ENCODE data around the gene CENPM.

The CENPM gene

GRCh38 chr22:41947424-41948080 lies 600 bp upstream of the CENPM start:
- DNase-seq (ENCODE audit: low read depth, low spot score), result no peak
- ChIA-PET CTCF (interaction anchor here (0.6 to 9.9 kb wide), 9 partner anchors 9 to 490 kb away, joined by 3 to 387 read pairs (median 5); partner anchors contain the start of genes MEI1 and SEPTIN3), POLR2A (interaction anchor here (0.6 kb wide), 1 partner anchor 428 kb away, joined by 5 read pairs; no protein-coding TSS in a partner anchor)
- peak overlapping the region; percentile 88; the same call in 1 of the 2 replicates for H3K4me3 ChIP-seq (ENCODE audit: low read depth, low read length)
- TF ChIP-seq CTCF (IDR thresholded peaks at IDR 0.05; ENCODE audit: insufficient read depth, low read length, missing control alignments), result no peak

GRCh38 chr22:41943661-41944209 lies 3.2 kb downstream of the CENPM start:
- H3K4me3 ChIP-seq (ENCODE audit: low read depth, low read length), result no peak overlapping the region
- CTCF ChIA-PET, result interaction anchor here (0.8 to 11.2 kb wide), 12 partner anchors 12 to 278 kb away, joined by 3 to 387 read pairs (median 3); partner anchors contain the start of genes MEI1, SNU13 and SREBF2
- POLR2A ChIA-PET, result interaction anchor here (0.6 kb wide), 1 partner anchor 196 kb away, joined by 3 read pairs; no protein-coding TSS in a partner anchor
- no peak for TF ChIP-seq CTCF (IDR thresholded peaks at IDR 0.05; ENCODE audit: insufficient read depth, low read length, missing control alignments)
- no peak for DNase-seq (ENCODE audit: low read depth, low spot score)

GRCh38 chr22:41940832-41941765 lies 5.9 kb downstream of the CENPM start:
- TF ChIP-seq CTCF (IDR thresholded peaks at IDR 0.05; ENCODE audit: insufficient read depth, low read length, missing control alignments), result peak; percentile 93
- no peak overlapping the region for H3K4me3 ChIP-seq (ENCODE audit: low read depth, low read length)
- POLR2A ChIA-PET, result interaction anchor here (1.0 kb wide), 1 partner anchor 242 kb away, joined by 3 read pairs; no protein-coding TSS in a partner anchor
- CTCF ChIA-PET, result interaction anchor here (0.6 to 11.2 kb wide), 57 partner anchors 9 to 534 kb away, joined by 3 to 387 read pairs (median 4); partner anchors contain the start of genes CCDC134, MEI1, POLR3H and SMIM45
- DNase-seq (ENCODE audit: low read depth, low spot score), result peak; percentile 52

GRCh38 chr22:41939981-41940831 lies 6.7 kb downstream of the CENPM start:
- H3K4me3 ChIP-seq (ENCODE audit: low read depth, low read length), result no peak overlapping the region
- CTCF ChIA-PET, result interaction anchor here (0.6 to 11.2 kb wide), 51 partner anchors 8 to 535 kb away, joined by 3 to 387 read pairs (median 4); partner anchors contain the start of genes MEI1, POLR3H, SMIM45 and SNU13
- no peak for DNase-seq (ENCODE audit: low read depth, low spot score)
- no peak for TF ChIP-seq CTCF (IDR thresholded peaks at IDR 0.05; ENCODE audit: insufficient read depth, low read length, missing control alignments)
- POLR2A ChIA-PET, result interaction anchor here (1.0 kb wide), 1 partner anchor 242 kb away, joined by 3 read pairs; no protein-coding TSS in a partner anchor

- ChIA-PET CTCF (interaction anchor here (0.8 to 11.2 kb wide), 5 partner anchors 12 to 240 kb away, joined by 3 to 251 read pairs (median 17); no protein-coding TSS in a partner anchor), POLR2A (no interaction called here)
- no peak overlapping the region for H3K4me3 ChIP-seq (ENCODE audit: low read depth, low read length)
- no peak for TF ChIP-seq CTCF (IDR thresholded peaks at IDR 0.05; ENCODE audit: insufficient read depth, low read length, missing control alignments)
- no peak for DNase-seq (ENCODE audit: low read depth, low spot score)
These were observed 10.1 kb downstream of the CENPM start for GRCh38 chr22:41936894-41937169.

Data from AG04449 (cell line).